Measurements from ENCODE around the gene CORO2A. TPM values are rescaled to one million over a fixed set of nuclear protein-coding genes. Genes with fewer than 3 reads are reported as not detected.

CORO2A gene
- total and polyA plus RNA-seq, 8 donors = 0.20 to 1.3 (median 0.60) TPM

- Histone ChIP-seq H3K27ac (no peak overlapping the region), H3K9me3 (no peaks in the 10 kb centered on the region), H3K4me1 (peaks cover 0 to 3% (median 0%) of the 10 kb centered on the region in 3 donors), H3K4me3 (no peak overlapping the region), H3K27me3 (no peaks in the 10 kb centered on the region), H3K36me3 (no peaks in the 10 kb centered on the region)
- FAIRE-seq = no peak
- no peak for ATAC-seq
- no peak for DNase-seq
- intact Hi-C loops (cut with DNase I) = no loop called here
- no peak for TF ChIP-seq CTCF (IDR thresholded peaks at IDR 0.05)
- WGBS, 2 donors = 92 to 94% methylated on average over 5 of the region's 5 CpGs
Measured at GRCh38 chr9:98190757-98191105, 1.7 kb downstream of the CORO2A start.

- 60 to 74% methylated on average over 6 of the region's 6 CpGs for WGBS, 2 donors
- ATAC-seq (no peak), FAIRE-seq (no peak), DNase-seq (no peak)
- intact Hi-C loops (cut with DNase I) = no loop called here
- Histone ChIP-seq H3K27ac (no peak overlapping the region), H3K9me3 (no peaks in the 10 kb centered on the region), H3K4me1 (peaks cover 0 to 3% (median 0%) of the 10 kb centered on the region in 3 donors), H3K36me3 (no peaks in the 10 kb centered on the region), H3K27me3 (no peaks in the 10 kb centered on the region), H3K4me3 (no peak overlapping the region)
- no peak for TF ChIP-seq CTCF (IDR thresholded peaks at IDR 0.05)
Measured at GRCh38 chr9:98189412-98189811, 3.0 kb downstream of the CORO2A start.

- FAIRE-seq (no peak), DNase-seq (no peak), ATAC-seq (no peak)
- intact Hi-C loops (cut with DNase I) = no loop called here
- Histone ChIP-seq H3K27me3 (no peaks in the 10 kb centered on the region), H3K4me1 (no peaks in the 10 kb centered on the region), H3K27ac (no peak overlapping the region), H3K4me3 (no peak overlapping the region), H3K36me3 (no peaks in the 10 kb centered on the region), H3K9me3 (no peaks in the 10 kb centered on the region)
- TF ChIP-seq CTCF (IDR thresholded peaks at IDR 0.05) = no peak
- WGBS, 2 donors = 89 to 92% methylated on average over 5 of the region's 5 CpGs
Measured at GRCh38 chr9:98187926-98188325, 4.5 kb downstream of the CORO2A start.

- Histone ChIP-seq H3K9me3 (no peaks in the 10 kb centered on the region), H3K4me1 (no peaks in the 10 kb centered on the region), H3K27ac (no peak overlapping the region), H3K36me3 (no peaks in the 10 kb centered on the region), H3K27me3 (no peaks in the 10 kb centered on the region), H3K4me3 (no peak overlapping the region)
- 36 to 82% methylated on average over 1 of the region's 1 CpG for WGBS, 2 donors
- no peak for ATAC-seq
- FAIRE-seq = no peak
- DNase-seq = no peak
- no peak for TF ChIP-seq CTCF (IDR thresholded peaks at IDR 0.05)
- intact Hi-C loops (cut with DNase I) = no loop called here
Measured at GRCh38 chr9:98186236-98186635, 6.2 kb downstream of the CORO2A start.

- Histone ChIP-seq H3K27ac (no peak overlapping the region), H3K27me3 (no peaks in the 10 kb centered on the region), H3K4me1 (no peaks in the 10 kb centered on the region), H3K36me3 (no peaks in the 10 kb centered on the region), H3K9me3 (no peaks in the 10 kb centered on the region), H3K4me3 (no peak overlapping the region)
- 69 to 72% methylated on average over 6 of the region's 6 CpGs for WGBS, 2 donors
- TF ChIP-seq CTCF (IDR thresholded peaks at IDR 0.05) = no peak
- no peak for FAIRE-seq
- intact Hi-C loops (cut with DNase I) = no loop called here
- no peak for ATAC-seq
- DNase-seq = no peak
Measured at GRCh38 chr9:98185611-98186171, 6.7 kb downstream of the CORO2A start.
